Measurements from ENCODE around the gene WDR37.

Gene WDR37

GRCh38 chr10:1169186-1169885 lies 113.2 kb downstream of the WDR37 start:
- H3K4me3 ChIP-seq (ENCODE audit: low read depth, low read length): no peak overlapping the region
- no peak for DNase-seq (ENCODE audit: low read depth)
- no peak for TF ChIP-seq CTCF (IDR thresholded peaks at IDR 0.05; ENCODE audit: insufficient read depth, low read depth, low read length, missing control alignments)

GRCh38 chr10:1169981-1170866 lies 114.0 kb downstream of the WDR37 start:
- H3K4me3 ChIP-seq (ENCODE audit: low read depth, low read length): no peak overlapping the region
- no peak for TF ChIP-seq CTCF (IDR thresholded peaks at IDR 0.05; ENCODE audit: insufficient read depth, low read depth, low read length, missing control alignments)
- DNase-seq (ENCODE audit: low read depth): no peak

- no peak for TF ChIP-seq CTCF (IDR thresholded peaks at IDR 0.05; ENCODE audit: insufficient read depth, low read depth, low read length, missing control alignments)
- no peak overlapping the region for H3K4me3 ChIP-seq (ENCODE audit: low read depth, low read length)
- no peak for DNase-seq (ENCODE audit: low read depth)
Observed at GRCh38 chr10:1170867-1171180, 114.6 kb downstream of the WDR37 start.

GRCh38 chr10:1171182-1171581 lies 115.0 kb downstream of the WDR37 start:
- DNase-seq (ENCODE audit: low read depth): no peak
- no peak for TF ChIP-seq CTCF (IDR thresholded peaks at IDR 0.05; ENCODE audit: insufficient read depth, low read depth, low read length, missing control alignments)
- H3K4me3 ChIP-seq (ENCODE audit: low read depth, low read length): no peak overlapping the region

- DNase-seq (ENCODE audit: low read depth): no peak
- no peak for TF ChIP-seq CTCF (IDR thresholded peaks at IDR 0.05; ENCODE audit: insufficient read depth, low read depth, low read length, missing control alignments)
- H3K4me3 ChIP-seq (ENCODE audit: low read depth, low read length): no peak overlapping the region
Observed at GRCh38 chr10:1171586-1171985, 115.4 kb downstream of the WDR37 start.

DNA sequence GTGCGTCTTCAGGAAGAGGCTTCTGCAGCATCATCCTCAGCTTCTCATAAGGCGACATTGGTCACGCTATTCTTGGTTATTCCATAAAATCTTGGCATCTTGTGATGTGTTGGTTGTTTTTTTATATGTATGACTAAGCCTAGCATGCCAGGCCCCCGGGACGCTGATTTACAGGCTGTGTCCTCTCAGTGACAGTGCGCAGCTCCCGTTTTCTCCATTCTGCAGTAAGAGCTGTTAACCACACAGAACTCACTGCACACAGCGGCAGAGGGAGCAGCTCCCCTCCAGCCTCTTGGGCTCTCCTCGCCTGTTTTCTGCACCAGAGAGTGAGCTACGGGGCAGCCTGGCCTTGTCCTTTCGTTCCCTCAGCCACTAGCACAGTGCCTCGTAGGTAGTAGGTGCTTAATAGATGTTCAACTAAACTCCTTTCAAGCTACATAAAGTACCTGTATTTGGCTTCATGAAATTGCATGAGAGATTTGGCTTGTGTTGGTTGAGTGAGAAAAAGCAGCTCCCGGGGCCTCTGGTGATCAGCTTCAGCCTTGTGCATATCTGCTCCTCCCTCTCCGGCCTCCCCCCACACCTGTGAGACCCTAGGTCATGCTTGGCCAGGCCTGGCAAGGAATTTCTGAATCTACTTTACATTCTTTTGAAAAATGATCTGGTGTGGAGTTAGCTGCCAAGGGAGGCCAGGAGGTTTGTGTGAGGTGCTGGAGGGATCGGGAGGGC lies 116.2 kb downstream of the WDR37 start:
- DNase-seq (ENCODE audit: low read depth): no peak
- H3K4me3 ChIP-seq (ENCODE audit: low read depth, low read length): no peak overlapping the region
- no peak for TF ChIP-seq CTCF (IDR thresholded peaks at IDR 0.05; ENCODE audit: insufficient read depth, low read depth, low read length, missing control alignments)
